Astrocyte of the spinal cord (primary cell): ENCODE measurements around the gene SMPD2.

ENCODE experiments used
- DNase-seq: peaks from one replicate; pipeline ENCODE4 v3.0.0; 2011; ENCODE audit warnings: low read depth, low spot score
- H3K4me3 ChIP-seq: 2 replicates; pipeline ENCODE4 v1.5.1; 2011; ENCODE audit warnings: low read depth, mild to moderate bottlenecking, low read length, moderate library complexity
- CTCF ChIP-seq: IDR thresholded peaks from 2 replicates; pipeline ENCODE4 v1.5.1; 2012; ENCODE audit warnings: low read depth, mild to moderate bottlenecking, low read length, inconsistent platforms
- in situ Hi-C: cut with HindIII; loops from 2 replicates; pipeline ENCODE4 v1.10.0; 2017; ENCODE audit warnings: low sequenced_read_pairs

The SMPD2 gene

GRCh38 chr6:109445382-109445781 lies 4.9 kb downstream of the SMPD2 start:
- no peak for DNase-seq
- no peak overlapping the region for H3K4me3 ChIP-seq
- no peak for TF ChIP-seq CTCF
- in situ Hi-C loops = no loop called here

- no peak overlapping the region for H3K4me3 ChIP-seq
- in situ Hi-C loops = no loop called here
- no peak for TF ChIP-seq CTCF
- DNase-seq = no peak
Measured at GRCh38 chr6:109446072-109446471, 5.5 kb downstream of the SMPD2 start.

DNA sequence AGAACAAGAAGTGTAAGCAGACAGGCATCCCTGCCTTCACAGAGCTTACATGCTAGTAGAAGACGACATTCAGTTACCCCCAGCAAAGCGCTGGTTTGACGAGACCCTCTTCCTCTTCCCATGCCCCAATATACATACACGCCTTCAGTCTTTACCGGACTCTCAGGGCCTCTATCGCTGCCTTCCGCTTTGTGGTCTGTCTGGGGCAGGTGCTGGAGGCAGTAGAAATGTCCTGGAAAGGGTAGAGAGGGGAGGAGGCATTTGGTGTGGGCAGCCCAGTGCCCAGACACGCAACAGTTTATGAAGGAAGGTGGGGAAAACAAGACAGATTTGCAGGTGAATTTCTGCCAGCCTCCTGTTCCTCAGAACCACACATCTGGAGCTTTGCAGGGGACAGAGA lies 6.0 kb downstream of the SMPD2 start:
- no peak for DNase-seq
- no peak overlapping the region for H3K4me3 ChIP-seq
- TF ChIP-seq CTCF = no peak
- in situ Hi-C loops = no loop called here

DNA sequence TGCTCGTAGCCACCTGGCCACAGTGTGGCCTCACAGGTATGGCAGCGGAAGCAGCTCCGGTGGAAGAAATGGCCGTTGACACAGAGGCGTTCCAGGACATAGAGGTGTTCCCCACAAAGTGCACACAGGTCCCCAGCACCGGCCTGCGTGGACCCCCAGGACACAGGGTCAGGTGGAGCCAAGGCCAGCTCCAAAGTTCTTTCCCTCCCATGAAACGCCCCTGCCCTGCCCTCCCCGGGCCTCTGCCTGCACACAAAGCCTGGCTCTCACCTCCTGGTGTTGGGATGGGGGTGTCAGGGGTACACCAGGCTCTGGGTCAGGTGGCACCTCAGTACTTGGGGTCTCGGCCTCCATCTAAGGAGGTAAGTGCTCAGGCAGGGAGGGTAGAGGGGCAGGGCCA lies 6.6 kb downstream of the SMPD2 start:
- no peak for DNase-seq
- no peak for TF ChIP-seq CTCF
- in situ Hi-C loops = no loop called here
- H3K4me3 ChIP-seq = no peak overlapping the region

- DNase-seq = no peak
- no peak overlapping the region for H3K4me3 ChIP-seq
- no peak for TF ChIP-seq CTCF
- in situ Hi-C loops = no loop called here
Measured at GRCh38 chr6:109447878-109448555, 7.5 kb downstream of the SMPD2 start.

GRCh38 chr6:109448615-109449014 lies 8.1 kb downstream of the SMPD2 start:
- in situ Hi-C loops = no loop called here
- TF ChIP-seq CTCF = no peak
- DNase-seq = no peak
- H3K4me3 ChIP-seq = no peak overlapping the region
